ENCODE results near the gene ERVW-1.

- no peak for TF ChIP-seq CTCF (IDR thresholded peaks at IDR 0.05; ENCODE audit: low read depth, low read length)
- no peak for TF ChIP-seq EZH2phosphoT487 (IDR thresholded peaks at IDR 0.05; ENCODE audit: low read depth)
Observed at GRCh38 chr7:92523110-92523509, 45.4 kb upstream of the ERVW-1 start.
